ENCODE results near the gene PRSS50.

The PRSS50 gene

DNA sequence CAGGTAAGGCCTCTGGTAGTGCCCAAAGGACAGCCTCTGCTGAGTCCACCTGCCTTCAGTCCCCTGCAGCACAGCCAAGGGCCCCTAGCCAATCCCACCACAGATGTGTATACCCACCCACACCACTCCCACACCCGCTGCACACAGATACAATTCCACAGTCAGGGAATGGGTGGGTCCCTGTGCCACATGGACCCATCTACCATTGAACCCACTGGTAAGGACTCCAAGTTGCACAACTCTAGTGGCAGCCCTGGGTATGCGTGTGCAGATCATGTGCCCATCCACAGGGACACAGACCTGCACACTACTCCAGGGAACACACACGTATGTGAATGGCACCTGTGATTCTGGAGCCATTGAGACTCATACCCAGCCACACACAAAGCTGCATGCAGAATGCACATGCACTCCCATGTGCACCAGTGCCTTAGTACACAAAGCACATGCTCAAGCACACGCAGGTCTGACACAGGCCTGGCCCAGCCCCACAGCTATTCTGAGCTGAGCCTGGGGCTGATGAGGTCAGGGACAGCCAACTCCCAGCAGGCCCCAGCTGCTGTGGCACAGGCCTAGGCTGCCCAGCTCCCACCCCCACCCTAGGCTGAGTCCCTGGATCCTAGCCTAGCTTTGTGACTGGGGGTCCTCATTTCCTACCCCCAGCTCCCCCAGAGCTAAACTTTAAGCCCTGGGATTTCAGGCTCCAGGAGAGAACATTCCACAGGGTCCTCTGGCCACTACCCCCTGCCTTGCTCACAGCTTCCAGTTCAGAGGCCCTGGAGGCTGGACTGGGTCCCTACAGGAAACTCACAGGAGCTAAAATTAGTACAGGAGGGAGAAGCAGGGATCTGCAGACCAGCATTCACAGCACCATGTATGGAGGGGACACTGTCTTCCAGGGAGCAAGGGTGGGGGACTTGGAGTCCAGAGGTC, 21.4 kb downstream of the PRSS50 start:
- DNase-seq (ENCODE audit: low read depth): no peak
- TF ChIP-seq, protein P1, sequence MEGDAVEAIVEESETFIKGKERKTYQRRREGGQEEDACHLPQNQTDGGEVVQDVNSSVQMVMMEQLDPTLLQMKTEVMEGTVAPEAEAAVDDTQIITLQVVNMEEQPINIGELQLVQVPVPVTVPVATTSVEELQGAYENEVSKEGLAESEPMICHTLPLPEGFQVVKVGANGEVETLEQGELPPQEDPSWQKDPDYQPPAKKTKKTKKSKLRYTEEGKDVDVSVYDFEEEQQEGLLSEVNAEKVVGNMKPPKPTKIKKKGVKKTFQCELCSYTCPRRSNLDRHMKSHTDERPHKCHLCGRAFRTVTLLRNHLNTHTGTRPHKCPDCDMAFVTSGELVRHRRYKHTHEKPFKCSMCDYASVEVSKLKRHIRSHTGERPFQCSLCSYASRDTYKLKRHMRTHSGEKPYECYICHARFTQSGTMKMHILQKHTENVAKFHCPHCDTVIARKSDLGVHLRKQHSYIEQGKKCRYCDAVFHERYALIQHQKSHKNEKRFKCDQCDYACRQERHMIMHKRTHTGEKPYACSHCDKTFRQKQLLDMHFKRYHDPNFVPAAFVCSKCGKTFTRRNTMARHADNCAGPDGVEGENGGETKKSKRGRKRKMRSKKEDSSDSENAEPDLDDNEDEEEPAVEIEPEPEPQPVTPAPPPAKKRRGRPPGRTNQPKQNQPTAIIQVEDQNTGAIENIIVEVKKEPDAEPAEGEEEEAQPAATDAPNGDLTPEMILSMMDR (IDR thresholded peaks at IDR 0.05; ENCODE audit: low read depth, low read length, missing control alignments): no peak
- no peak overlapping the region for H3K4me3 ChIP-seq (ENCODE audit: low read depth, low read length)

DNA sequence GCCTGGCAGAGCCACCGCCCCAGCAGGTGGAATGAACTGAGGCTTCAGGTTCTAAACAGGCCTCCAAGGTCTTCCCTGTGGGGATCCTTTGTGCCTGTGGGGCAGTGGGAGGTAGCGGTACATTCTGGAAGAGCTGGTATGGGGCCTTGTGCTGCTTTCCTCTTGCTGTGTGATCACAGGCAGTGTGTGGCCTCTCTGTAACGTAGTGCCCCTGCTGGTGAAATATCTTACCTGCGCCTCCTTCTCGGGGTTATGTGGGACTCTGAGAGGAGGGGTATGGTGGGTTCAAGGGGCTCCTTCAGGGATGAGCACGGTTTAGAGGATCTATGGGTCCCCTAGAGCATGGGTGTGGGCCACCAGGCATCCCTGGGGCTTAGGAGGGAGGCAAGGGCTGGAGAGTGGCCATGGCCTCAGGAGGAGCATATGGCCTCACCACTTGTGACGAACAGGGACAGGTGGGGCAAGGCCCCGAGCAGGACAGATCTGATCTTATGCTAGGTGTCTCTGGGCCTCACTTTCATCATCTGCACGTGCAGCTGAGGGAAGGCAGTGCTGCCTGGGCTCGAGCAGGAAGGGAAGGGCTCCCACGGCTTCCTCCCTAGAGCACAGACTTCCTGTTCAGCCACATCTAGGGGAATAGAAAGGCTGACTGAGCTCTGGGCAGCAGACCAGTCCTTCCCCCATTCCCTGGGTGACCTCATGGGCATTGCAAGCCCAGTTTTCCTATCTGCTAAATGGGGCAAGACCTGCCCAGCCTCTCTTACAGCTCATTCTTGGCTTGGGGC, 22.3 kb downstream of the PRSS50 start:
- no peak overlapping the region for H3K4me3 ChIP-seq (ENCODE audit: low read depth, low read length)
- no peak for DNase-seq (ENCODE audit: low read depth)
- TF ChIP-seq, protein P1 (IDR thresholded peaks at IDR 0.05; ENCODE audit: low read depth, low read length, missing control alignments): peak; percentile 50

DNA sequence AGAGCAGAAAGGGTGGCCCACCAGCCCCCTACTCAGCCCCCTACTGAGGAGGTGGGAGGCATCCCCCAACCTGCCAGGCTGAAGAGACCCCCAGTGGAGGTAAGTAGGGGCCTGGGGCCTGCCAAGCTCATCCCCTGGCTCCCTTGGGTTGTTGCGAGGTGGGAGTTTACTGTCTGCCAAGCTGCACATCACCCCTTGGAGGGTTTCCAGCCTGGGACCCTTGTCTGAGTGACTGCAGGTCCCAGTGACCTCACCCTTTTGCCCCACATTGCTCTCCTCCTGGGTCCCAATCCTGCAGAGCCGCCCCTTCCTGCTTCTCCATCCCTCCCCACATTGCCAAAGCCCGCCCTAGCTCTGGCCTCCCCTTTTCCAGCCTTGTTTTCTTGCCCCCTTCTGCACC, 23.1 kb downstream of the PRSS50 start:
- no peak overlapping the region for H3K4me3 ChIP-seq (ENCODE audit: low read depth, low read length)
- TF ChIP-seq, protein P1 (IDR thresholded peaks at IDR 0.05; ENCODE audit: low read depth, low read length, missing control alignments): no peak
- no peak for DNase-seq (ENCODE audit: low read depth)

DNA sequence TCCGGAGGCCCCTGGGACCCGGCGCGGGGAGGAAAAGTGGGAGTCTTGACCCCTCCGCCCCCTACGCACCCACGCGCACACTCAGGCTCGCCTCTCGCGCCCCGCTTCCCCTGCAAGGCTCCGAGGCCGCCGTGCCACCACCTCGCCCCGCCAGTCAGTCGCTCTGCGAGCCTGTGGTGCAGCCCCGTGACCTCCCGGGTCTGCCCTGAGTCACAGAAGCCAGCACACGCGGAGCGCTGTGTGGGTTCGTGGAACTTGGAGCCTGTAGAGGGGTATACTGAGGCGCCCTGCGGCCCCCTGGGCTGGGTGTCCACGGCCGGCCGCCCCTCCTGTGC, 23.8 kb downstream of the PRSS50 start:
- H3K4me3 ChIP-seq (ENCODE audit: low read depth, low read length): peak overlapping the region; percentile 33; the same call in 1 of the 2 replicates
- TF ChIP-seq, protein P1 (IDR thresholded peaks at IDR 0.05; ENCODE audit: low read depth, low read length, missing control alignments): no peak
- DNase-seq (ENCODE audit: low read depth): no peak

DNA sequence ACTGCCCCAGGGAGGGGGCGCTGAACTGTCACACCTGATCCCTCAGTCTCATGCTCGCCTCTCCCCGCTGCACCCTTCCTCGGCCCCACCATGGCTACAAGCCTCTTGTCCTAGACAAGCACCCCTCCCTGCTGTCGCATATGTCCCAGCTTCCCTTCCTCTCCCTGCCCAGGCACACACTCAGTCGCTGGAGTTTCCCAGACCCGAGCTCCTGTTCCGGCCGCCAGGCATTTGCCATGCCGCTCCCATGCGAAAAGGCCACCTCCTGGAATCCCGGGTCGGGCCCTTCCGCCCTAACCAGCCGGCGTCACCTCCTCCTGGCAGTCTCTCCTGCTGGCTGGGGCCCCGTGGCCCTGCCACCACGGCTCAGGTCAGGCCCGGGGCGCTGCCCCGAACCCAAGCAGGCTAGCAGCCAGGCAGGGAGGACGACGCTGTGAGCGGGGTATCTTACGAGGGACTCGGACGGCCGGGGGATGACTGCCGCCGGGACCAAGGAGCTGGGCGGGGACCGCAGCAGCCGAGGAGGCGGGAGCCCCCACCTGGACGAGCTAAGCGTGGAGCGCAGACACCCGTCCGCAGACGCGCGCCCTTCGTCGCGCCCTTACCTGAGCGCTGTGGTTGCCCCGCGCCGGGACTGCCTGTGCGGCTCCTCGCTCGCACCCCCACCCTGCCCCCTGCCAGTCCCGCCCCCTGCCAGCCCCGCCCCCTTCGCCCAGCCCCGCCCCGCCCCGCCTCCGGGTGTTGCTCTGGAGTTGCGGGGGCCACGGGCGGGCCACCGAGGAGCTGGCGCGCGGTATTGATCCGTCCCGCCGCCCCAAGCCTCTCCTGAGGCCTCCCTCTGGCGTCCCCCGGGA, 24.4 kb downstream of the PRSS50 start, which contains the start of gene ALS2CL:
Gene ALS2CL, minus strand, starts transcription at position 642 of the 854 bp plus-strand sequence. CDS start 4,239 bp downstream, outside the sequence.
- DNase-seq (ENCODE audit: low read depth): no peak
- H3K4me3 ChIP-seq (ENCODE audit: low read depth, low read length): peak within 1 kb of the TSS; percentile 54
- TF ChIP-seq, protein P1 (IDR thresholded peaks at IDR 0.05; ENCODE audit: low read depth, low read length, missing control alignments): no peak

DNA sequence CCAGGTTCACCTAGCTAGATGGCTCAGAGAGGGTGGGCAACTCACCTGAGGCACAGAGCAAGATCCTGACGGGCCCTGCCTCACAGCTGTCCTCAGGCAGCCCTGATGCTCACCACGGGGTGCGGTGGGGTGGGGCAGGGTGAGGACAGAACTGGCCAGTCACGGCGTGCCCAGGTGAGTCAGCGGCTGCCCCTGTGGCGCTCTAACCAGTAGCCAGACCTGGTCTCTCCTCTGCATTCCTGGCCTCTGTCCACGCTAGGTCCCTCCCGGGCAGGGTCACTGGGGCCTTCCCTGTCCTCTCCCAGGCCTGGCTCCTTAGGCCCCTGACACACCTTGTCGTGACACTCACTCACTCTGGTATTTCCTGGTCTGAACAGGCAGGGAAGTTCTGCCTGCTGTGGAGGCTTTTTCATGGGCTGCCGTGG, 25.1 kb downstream of the PRSS50 start:
- no peak overlapping the region; the same call in 1 of the 2 replicates for H3K4me3 ChIP-seq (ENCODE audit: low read depth, low read length)
- no peak for DNase-seq (ENCODE audit: low read depth)
- TF ChIP-seq, protein P1 (IDR thresholded peaks at IDR 0.05; ENCODE audit: low read depth, low read length, missing control alignments): no peak

Data from GM12864 (cell line).